SU-DHL-6 (cell line): ENCODE results near the gene TRAK2.

Source experiments
- CTCF ChIP-seq: fragments of 200-600 bp; sonication (generic); IDR thresholded peaks from one replicate; pipeline ENCODE4 v1.5.1; 2017; ENCODE audit warnings: antibody characterized with exemption, mild to moderate bottlenecking, low read length, moderate library complexity; ENCODE audit not compliant: insufficient read depth, poor library complexity, severe bottlenecking
- EZH2phosphoT487 ChIP-seq: fragments of 200-600 bp; sonication (generic), shearing (Covaris generic); conservative IDR thresholded peaks from 2 replicates; pipeline ENCODE4 v1.6.1; 2018; ENCODE audit warnings: mild to moderate bottlenecking, antibody characterized with exemption, low read length, moderate library complexity, mixed read lengths

- TF ChIP-seq CTCF (no peak), EZH2phosphoT487 (no peak)
Observed at GRCh38 chr2:201441409-201441808, 9.8 kb downstream of the TRAK2 start.
